ENCODE data around the gene FOXP1.

- no peak for TF ChIP-seq CTCF (IDR thresholded peaks at IDR 0.05; ENCODE audit: low read length)
- TF ChIP-seq EZH2 (IDR thresholded peaks at IDR 0.05; ENCODE audit: borderline replicate concordance, low read length): no peak
Observed at GRCh38 chr3:71138410-71138809, 445.1 kb downstream of the FOXP1 start.
